ENCODE measurements around the gene KRTAP4-12. TPM values are rescaled to one million over a fixed set of nuclear protein-coding genes. Genes with fewer than 3 reads are reported as not detected.
"Not testable (repeated sequence)": the region's sequence is repeated elsewhere in the genome, so short reads cannot be mapped to it uniquely, and the experiment has no call there.

KRTAP4-12 gene
- total and polyA plus RNA-seq, 12 donors: not detected

- Histone ChIP-seq H3K9me3 (no peaks in the 10 kb centered on the region), H3K4me1 (no peaks in the 10 kb centered on the region), H3K4me3 (no peak overlapping the region), H3K36me3 (no peaks in the 10 kb centered on the region), H3K27me3 (peaks cover 0 to 42% (median 10%) of the 10 kb centered on the region in 7 donors), H3K27ac (no peak overlapping the region)
- ATAC-seq: no peak
- intact Hi-C loops (cut with DNase I): no loop called here
- DNase-seq: no peak
- TF ChIP-seq CTCF (IDR thresholded peaks at IDR 0.05): no peak
- WGBS, 2 donors: 85 to 91% methylated on average over 1 of the region's 1 CpG
Measured at GRCh38 chr17:41103896-41104295, 20.1 kb downstream of the KRTAP4-12 start.

GRCh38 chr17:41101586-41102259 lies 22.3 kb downstream of the KRTAP4-12 start, which contains the start of gene KRTAP4-16:
Gene KRTAP4-16, minus strand, starts transcription at chr17:41102209. Its CDS starts 0 bp downstream, at chr17:41102209.
- Histone ChIP-seq H3K9me3 (no peaks in the 10 kb centered on the region), H3K4me1 (no peaks in the 10 kb centered on the region), H3K27ac (no peak within 1 kb of the TSS), H3K4me3 (no peak within 1 kb of the TSS), H3K36me3 (no peaks in the 10 kb centered on the region), H3K27me3 (peaks cover 0 to 34% (median 8%) of the 10 kb centered on the region in 7 donors)
- DNase-seq (no peak), ATAC-seq (no peak)
- WGBS, 2 donors: 40 to 46% methylated on average over 9 to 10 of the region's 10 CpGs
- intact Hi-C loops (cut with DNase I): no loop called here
- TF ChIP-seq CTCF (IDR thresholded peaks at IDR 0.05): no peak

- H3K27ac ChIP-seq; intact Hi-C loops (cut with DNase I); H3K36me3 ChIP-seq; H3K4me1 ChIP-seq; ATAC-seq; H3K9me3 ChIP-seq; DNase-seq; H3K4me3 ChIP-seq: not testable (repeated sequence)
- peaks cover 0 to 40% (median 12%) of the 10 kb centered on the region in 7 donors for H3K27me3 ChIP-seq
- 44 to 53% methylated on average over 7 of the region's 7 CpGs for WGBS, 2 donors
Measured at GRCh38 chr17:41099682-41100480, 24.1 kb downstream of the KRTAP4-12 start.

- intact Hi-C loops (cut with DNase I): no loop called here
- ATAC-seq (no peak), DNase-seq (no peak)
- H3K27ac ChIP-seq: no peak overlapping the region
- no peaks in the 10 kb centered on the region for H3K9me3 ChIP-seq
- no peaks in the 10 kb centered on the region for H3K36me3 ChIP-seq
- H3K4me3 ChIP-seq: no peak overlapping the region
- WGBS, 2 donors: 78 to 82% methylated on average over 6 of the region's 6 CpGs
- H3K27me3 ChIP-seq: peaks cover 0 to 34% (median 12%) of the 10 kb centered on the region in 7 donors
- no peaks in the 10 kb centered on the region for H3K4me1 ChIP-seq
- TF ChIP-seq CTCF (IDR thresholded peaks at IDR 0.05): no peak
Measured at GRCh38 chr17:41098481-41098880, 25.5 kb downstream of the KRTAP4-12 start.
